T-cell (primary cell): ENCODE results near the gene DNASE2B. TPM values are rescaled to one million over a fixed set of nuclear protein-coding genes. Genes with fewer than 3 reads are reported as not detected.

Experiments
- ATAC-seq, 4 experiments: fragments of 200-7000 bp in 3 of 4; fragments of 150-1000 bp in 1 of 4; cut with Tn5 transposase; replicated peaks in 1 of 4; 1 replicate in 3 of 4; 2 replicates in 1 of 4; pipeline ENCODE4 v1.10.0; 2021; ENCODE audit warnings: moderate library complexity in 3 of 4, mild to moderate bottlenecking in 2 of 4, moderate number of reproducible peaks in 1 of 4
- CTCF ChIA-PET, 2 donors: fragments of 300-600 bp; sonication (Branson Sonifier 250); formaldehyde crosslinking; loops; one replicate each; lab custom pipeline; 2022; ENCODE audit warnings: antibody characterized with exemption in 2 of 2; lab: Charles Lee
- POLR2A ChIA-PET, 2 donors: fragments of 300-600 bp; sonication (Branson Sonifier 250); formaldehyde crosslinking; loops; one replicate each; lab custom pipeline; 2022; ENCODE audit warnings: antibody characterized with exemption in 2 of 2; lab: Charles Lee
- DNase-seq, 35 experiments: peaks; one replicate each; pipeline versions ENCODE4 v3.0.0 to v3.0.0-alpha.2; 2013 to 2023
- H3K27ac ChIP-seq: one replicate; pipeline ENCODE4 v1.5.1; 2013; ENCODE audit warnings: low read length
- H3K27me3 ChIP-seq, 2 experiments: replicated peaks in 1 of 2; 1 replicate in 1 of 2; 2 replicates in 1 of 2; pipeline versions ENCODE4 v1.6.1 to v1.7.0; 2013; ENCODE audit warnings: low read length in 1 of 2, mixed read lengths in 1 of 2; ENCODE audit not compliant: control insufficient read depth in 2 of 2, insufficient read depth in 2 of 2; ENCODE audit errors: extremely low read depth in 1 of 2
- H3K36me3 ChIP-seq, 2 donors: 1 replicate in 1 of 2; 2 replicates in 1 of 2; pipeline versions ENCODE4 v1.6.1 to v1.7.0; 2013; ENCODE audit warnings: low read length in 1 of 2; ENCODE audit not compliant: control insufficient read depth in 2 of 2, insufficient read depth in 1 of 2; ENCODE audit errors: extremely low read depth in 1 of 2
- H3K4me1 ChIP-seq, 2 experiments: 1 replicate in 1 of 2; 2 replicates in 1 of 2; pipeline versions ENCODE4 v1.6.1 to v1.7.0; 2013; ENCODE audit warnings: low read length in 2 of 2, mixed read lengths in 1 of 2; ENCODE audit not compliant: insufficient read depth in 2 of 2, control insufficient read depth in 1 of 2; ENCODE audit errors: extremely low read depth in 1 of 2
- H3K4me3 ChIP-seq, 2 donors: 1 replicate in 1 of 2; 2 replicates in 1 of 2; pipeline versions ENCODE4 v1.5.1 to v1.7.0; 2013; ENCODE audit warnings: mild to moderate bottlenecking in 2 of 2, low read length in 1 of 2, moderate library complexity in 1 of 2; ENCODE audit not compliant: control insufficient read depth in 1 of 2; ENCODE audit errors: extremely low read depth in 1 of 2
- H3K9me3 ChIP-seq: 2 replicates; pipeline ENCODE4 v1.7.0; 2013
- H3K27ac Mint-ChIP-seq, 2 donors: one replicate each; pipeline ENCODE4 v1.8.0; 2020 to 2021; ENCODE audit warnings: mild to moderate bottlenecking in 2 of 2, mixed read lengths in 2 of 2
- H3K27me3 Mint-ChIP-seq, 2 donors: one replicate each; pipeline ENCODE4 v1.8.0; 2021 to 2022; ENCODE audit warnings: mixed read lengths in 2 of 2
- H3K36me3 Mint-ChIP-seq: one replicate; pipeline ENCODE4 v1.8.0; 2021; ENCODE audit warnings: mixed read lengths
- H3K4me1 Mint-ChIP-seq, 3 donors: one replicate each; pipeline ENCODE4 v1.8.0; 2020 to 2022; ENCODE audit warnings: mixed read lengths in 3 of 3, mild to moderate bottlenecking in 1 of 3
- H3K4me3 Mint-ChIP-seq, 3 donors: one replicate each; pipeline ENCODE4 v1.8.0; 2020 to 2022; ENCODE audit warnings: mild to moderate bottlenecking in 3 of 3, mixed read lengths in 3 of 3, moderate library complexity in 3 of 3
- H3K9me3 Mint-ChIP-seq, 3 donors: one replicate each; pipeline ENCODE4 v1.8.0; 2020 to 2022; ENCODE audit warnings: mixed read lengths in 3 of 3
- WGBS: methylation state at CpG from one replicate; pipeline ENCODE4 v1.1.5; 2013; ENCODE audit warnings: missing lambda C conversion rate; ENCODE audit not compliant: insufficient coverage; 5-methylcytosine and 5-hydroxymethylcytosine counted together
- total RNA-seq, 35 experiments: library from RNA in 6 of 35; stranded (reverse) in 6 of 35; fragments of 120-200 nt in 1 of 35; gene quantifications; one replicate each; pipeline versions ENCODE4 v1.2.1 to v1.2.4 and lab custom pipeline; 2013 to 2026

Gene DNASE2B
- total RNA-seq, 5 donors from 2014 or later (not counting 1 experiment from before 2014, with no cell fraction given), result not detected

DNA sequence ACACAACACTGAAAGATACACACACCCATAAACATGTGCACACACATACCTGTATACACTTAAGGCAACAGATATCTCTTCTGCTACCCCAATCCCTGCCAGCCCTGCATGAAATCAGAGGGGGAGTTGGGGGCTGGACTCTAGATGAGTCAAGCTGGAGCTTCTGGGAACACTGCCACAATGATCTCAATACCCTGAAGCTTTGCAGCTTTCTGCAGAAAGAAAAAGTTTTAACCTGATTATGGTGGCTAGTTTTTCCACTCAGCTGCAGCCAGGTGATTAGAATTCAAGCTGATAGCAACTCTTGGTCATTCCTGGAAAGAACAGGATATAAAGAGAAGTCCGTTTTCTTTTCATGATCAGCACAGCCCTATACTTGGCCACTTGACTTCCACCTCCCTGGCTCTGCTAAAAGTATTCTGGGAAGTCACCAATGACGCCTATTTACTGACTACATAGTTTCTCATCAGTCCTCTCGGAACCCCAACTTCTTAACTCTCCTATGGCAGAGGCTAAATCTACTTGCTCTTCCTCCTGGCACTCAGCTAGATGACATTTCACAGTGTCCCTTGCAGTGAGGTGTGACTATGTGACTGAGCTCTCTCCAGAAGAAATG is 20.7 kb upstream of the DNASE2B start:
- Mint-ChIP-seq H3K4me3 (no peak overlapping the region), H3K27me3 (peaks cover 0 to 2% of the 10 kb centered on the region in 2 donors), H3K27ac (no peak overlapping the region), H3K9me3 (no peaks in the 10 kb centered on the region), H3K36me3 (no peaks in the 10 kb centered on the region), H3K4me1 (no peaks in the 10 kb centered on the region)
- Histone ChIP-seq H3K27ac (no peak overlapping the region), H3K4me3 (no peak overlapping the region), H3K9me3 (no peaks in the 10 kb centered on the region), H3K36me3 (no peaks in the 10 kb centered on the region), H3K4me1 (no peaks in the 10 kb centered on the region), H3K27me3 (no peaks in the 10 kb centered on the region)
- ChIA-PET POLR2A (no interaction called here), CTCF (interaction anchor here in 1 of 2 donors (0.6 kb wide), 2 partner anchors 88 to 402 kb away, joined by 3 to 4 read pairs; no protein-coding TSS in a partner anchor)
- DNase-seq (no peak), ATAC-seq (no peak)
- no CpG with 5 or more reads among the region's 3 CpGs for WGBS

DNA sequence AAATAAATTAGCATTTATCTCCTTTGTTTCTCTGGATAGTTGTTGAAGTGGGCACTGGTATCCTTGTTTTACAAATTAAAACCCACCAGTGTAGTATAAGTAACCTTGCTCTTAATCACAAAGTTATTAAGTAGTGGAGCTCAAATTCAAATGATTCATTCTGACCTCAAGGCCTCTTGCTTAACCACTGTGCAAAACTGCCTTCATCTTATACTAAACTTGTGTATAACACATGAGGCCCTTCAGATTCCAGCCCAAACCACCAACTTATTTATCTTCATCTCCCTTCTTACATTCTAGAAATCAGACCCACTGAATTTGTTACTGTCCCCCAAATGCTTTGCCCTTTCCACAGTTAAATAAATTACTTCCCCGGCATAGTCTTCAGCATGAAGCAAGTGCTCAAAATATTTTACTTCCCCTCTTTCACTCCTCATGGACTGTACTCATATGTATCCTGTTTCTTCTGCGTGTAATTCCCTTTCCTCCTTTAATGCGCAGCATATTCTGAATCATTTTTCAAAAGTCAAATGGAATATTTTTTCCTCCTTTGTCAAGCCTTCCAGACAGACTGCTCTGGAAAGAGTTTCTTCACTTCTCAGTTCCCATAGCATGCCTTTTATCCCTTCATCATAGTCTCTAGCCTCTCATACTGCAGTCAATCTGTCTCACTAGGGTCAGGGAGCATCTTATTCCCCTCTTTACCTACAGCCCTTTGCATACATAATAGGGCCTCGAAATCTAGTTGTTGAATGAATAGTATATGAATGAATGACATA is 19.0 kb upstream of the DNASE2B start:
- DNase-seq, result no peak
- Histone ChIP-seq H3K4me3 (no peak overlapping the region), H3K27ac (no peak overlapping the region), H3K27me3 (no peaks in the 10 kb centered on the region), H3K9me3 (no peaks in the 10 kb centered on the region), H3K36me3 (no peaks in the 10 kb centered on the region), H3K4me1 (no peaks in the 10 kb centered on the region)
- no peaks in the 10 kb centered on the region for H3K4me1 Mint-ChIP-seq
- no peak overlapping the region for H3K4me3 Mint-ChIP-seq
- CTCF ChIA-PET, result no interaction called here
- no peak overlapping the region for H3K27ac Mint-ChIP-seq
- ATAC-seq, result no peak
- H3K9me3 Mint-ChIP-seq, result no peaks in the 10 kb centered on the region
- POLR2A ChIA-PET, result no interaction called here
- 73% methylated on average over 3 of the region's 4 CpGs for WGBS
- H3K27me3 Mint-ChIP-seq, result peaks cover 0 to 6% of the 10 kb centered on the region in 2 donors
- no peaks in the 10 kb centered on the region for H3K36me3 Mint-ChIP-seq

DNA sequence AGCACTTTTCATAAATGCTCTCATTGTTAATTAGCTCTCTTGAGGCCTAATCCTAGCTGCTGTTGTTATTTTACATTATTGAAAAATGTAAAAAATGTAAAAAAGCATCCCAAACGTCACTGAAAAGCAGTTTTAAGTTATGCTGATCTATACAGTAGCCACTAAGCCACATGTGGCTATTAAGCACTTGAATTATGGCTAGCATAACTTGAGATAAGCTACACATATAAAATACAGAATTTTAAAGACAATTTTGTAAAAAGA is 18.4 kb upstream of the DNASE2B start:
- Histone ChIP-seq H3K36me3 (no peaks in the 10 kb centered on the region), H3K27me3 (no peaks in the 10 kb centered on the region), H3K27ac (no peak overlapping the region), H3K4me3 (no peak overlapping the region), H3K9me3 (no peaks in the 10 kb centered on the region), H3K4me1 (no peaks in the 10 kb centered on the region)
- ATAC-seq (no peak), DNase-seq (no peak)
- no peak overlapping the region for H3K27ac Mint-ChIP-seq
- no peaks in the 10 kb centered on the region for H3K4me1 Mint-ChIP-seq
- H3K36me3 Mint-ChIP-seq, result no peaks in the 10 kb centered on the region
- no peaks in the 10 kb centered on the region for H3K9me3 Mint-ChIP-seq
- H3K27me3 Mint-ChIP-seq, result peaks cover 0 to 6% of the 10 kb centered on the region in 2 donors
- WGBS, result no CpG with 5 or more reads among the region's 1 CpG
- ChIA-PET CTCF (interaction anchor here in 1 of 2 donors (0.6 kb wide), 1 partner anchor 107 kb away, joined by 3 read pairs; no protein-coding TSS in a partner anchor), POLR2A (no interaction called here)
- H3K4me3 Mint-ChIP-seq, result no peak overlapping the region

DNA sequence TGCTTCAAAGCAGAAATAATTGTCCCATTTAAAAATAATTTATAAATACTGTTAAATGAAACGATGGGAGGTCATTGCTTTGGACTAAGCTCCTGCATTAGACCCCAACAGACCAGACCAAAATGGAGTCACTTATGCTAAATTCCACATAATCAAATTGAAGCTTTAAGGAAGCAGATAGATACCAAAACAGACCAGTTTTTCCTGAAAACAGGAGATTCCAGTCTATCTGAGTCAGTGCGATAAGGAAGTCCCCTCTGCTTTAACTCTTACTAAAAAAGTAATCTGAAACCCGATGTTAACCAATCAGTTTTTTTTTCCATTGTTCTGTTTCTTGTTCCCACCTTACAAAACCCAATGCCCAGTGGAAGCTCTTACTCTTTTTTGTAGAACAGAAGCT is 16.2 kb upstream of the DNASE2B start:
- no peak for DNase-seq
- Mint-ChIP-seq H3K4me3 (no peak overlapping the region), H3K27me3 (peaks cover 0 to 6% of the 10 kb centered on the region in 2 donors), H3K9me3 (no peaks in the 10 kb centered on the region), H3K4me1 (no peaks in the 10 kb centered on the region), H3K36me3 (no peaks in the 10 kb centered on the region), H3K27ac (no peak overlapping the region)
- Histone ChIP-seq H3K36me3 (no peaks in the 10 kb centered on the region), H3K9me3 (no peaks in the 10 kb centered on the region), H3K4me1 (no peaks in the 10 kb centered on the region), H3K27me3 (no peaks in the 10 kb centered on the region), H3K27ac (no peak overlapping the region), H3K4me3 (no peak overlapping the region)
- POLR2A ChIA-PET, result no interaction called here
- CTCF ChIA-PET, result interaction anchor here in 1 of 2 donors (0.7 to 0.8 kb wide), 2 partner anchors 9 to 246 kb away, joined by 3 read pairs; no protein-coding TSS in a partner anchor
- WGBS, result no CpG with 5 or more reads among the region's 3 CpGs
- ATAC-seq, result no peak

DNA sequence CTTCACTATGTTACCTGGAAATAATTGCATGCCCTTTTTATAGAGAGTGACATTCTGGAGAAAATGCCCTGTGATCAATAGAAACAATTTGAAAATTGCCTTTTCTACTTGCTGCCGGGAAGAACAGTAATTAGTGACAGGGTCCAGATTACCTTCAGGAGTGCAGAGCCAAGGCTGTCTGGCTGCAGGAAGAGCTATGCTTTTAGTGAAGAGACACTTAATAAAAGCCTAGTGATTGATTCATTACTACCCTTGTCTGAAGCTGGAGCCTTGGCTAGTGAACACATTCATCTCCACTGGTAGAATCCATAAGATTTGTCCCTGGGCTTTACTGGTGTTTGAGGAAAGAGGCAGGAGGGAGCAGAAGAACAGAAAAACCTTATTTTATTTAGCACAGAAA is 12.9 kb upstream of the DNASE2B start:
- H3K4me1 Mint-ChIP-seq, result no peaks in the 10 kb centered on the region
- H3K36me3 ChIP-seq, result no peaks in the 10 kb centered on the region
- peaks cover 0 to 9% of the 10 kb centered on the region in 2 donors for H3K27me3 Mint-ChIP-seq
- no peak for DNase-seq
- no peak overlapping the region for H3K4me3 Mint-ChIP-seq
- H3K36me3 Mint-ChIP-seq, result no peaks in the 10 kb centered on the region
- H3K4me1 ChIP-seq, result no peaks in the 10 kb centered on the region
- H3K27me3 ChIP-seq, result no peaks in the 10 kb centered on the region
- no peaks in the 10 kb centered on the region for H3K9me3 ChIP-seq
- no peak for ATAC-seq
- H3K4me3 ChIP-seq, result no peak overlapping the region
- 100% methylated on average over 1 of the region's 1 CpG for WGBS
- ChIA-PET CTCF (no interaction called here), POLR2A (interaction anchor here in 1 of 2 donors (0.6 kb wide), 1 partner anchor 15 kb away, joined by 5 read pairs; no protein-coding TSS in a partner anchor)
- H3K27ac Mint-ChIP-seq, result no peak overlapping the region
- H3K27ac ChIP-seq, result no peak overlapping the region
- no peaks in the 10 kb centered on the region for H3K9me3 Mint-ChIP-seq

DNA sequence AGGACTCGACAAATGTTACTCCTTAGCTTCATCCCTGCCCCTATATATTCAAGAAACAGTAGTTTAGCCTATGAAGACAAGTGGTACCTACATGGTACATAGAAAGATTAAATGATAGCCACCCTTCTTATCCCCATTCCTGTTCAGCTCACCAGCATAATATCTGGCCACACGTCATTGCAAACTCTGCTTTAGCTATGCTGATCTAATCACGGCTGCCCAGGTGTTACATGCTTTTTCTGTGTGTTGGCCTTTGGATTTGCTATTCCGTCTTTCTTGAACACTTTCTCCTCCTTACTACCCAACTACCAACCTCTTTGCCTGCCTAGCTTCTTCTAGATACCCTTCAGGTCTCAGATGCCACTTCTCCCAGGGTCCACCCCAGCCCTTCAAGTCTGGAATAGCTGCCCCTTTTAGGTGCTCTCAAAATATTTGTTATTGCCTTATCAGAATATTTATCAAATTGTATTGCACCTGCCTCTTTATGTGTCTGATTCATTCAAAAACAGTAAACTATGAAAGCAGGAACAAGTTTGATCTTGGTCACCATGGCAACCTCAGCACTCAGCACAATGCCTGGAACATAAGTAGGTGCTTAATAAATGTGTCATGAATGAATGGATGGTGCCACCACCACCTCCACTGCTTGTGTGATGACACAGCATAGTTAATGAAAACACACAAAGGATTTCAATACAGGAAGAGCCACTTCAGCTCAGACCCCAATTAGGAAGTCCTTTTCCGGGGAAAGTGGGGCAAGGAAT is 11.4 kb upstream of the DNASE2B start:
- whole genome bisulfite sequencing, result 86% methylated on average over 4 of the region's 5 CpGs
- Mint-ChIP-seq H3K36me3 (no peaks in the 10 kb centered on the region), H3K9me3 (no peaks in the 10 kb centered on the region), H3K27ac (no peak overlapping the region), H3K4me1 (no peaks in the 10 kb centered on the region), H3K27me3 (peaks cover 0 to 10% of the 10 kb centered on the region in 2 donors), H3K4me3 (no peak overlapping the region)
- ChIA-PET CTCF (interaction anchor here in 1 of 2 donors (1.0 kb wide), 1 partner anchor 246 kb away, joined by 4 read pairs; no protein-coding TSS in a partner anchor), POLR2A (no interaction called here)
- no peak overlapping the region for H3K27ac ChIP-seq
- no peak overlapping the region for H3K4me3 ChIP-seq
- no peaks in the 10 kb centered on the region for H3K4me1 ChIP-seq
- DNase-seq (no peak), ATAC-seq (no peak)
- H3K27me3 ChIP-seq, result no peaks in the 10 kb centered on the region
- H3K36me3 ChIP-seq, result no peaks in the 10 kb centered on the region
- H3K9me3 ChIP-seq, result no peaks in the 10 kb centered on the region
